Right cardiac atrium (tissue), 5 donors: Measurements from ENCODE around the gene PITX2. TPM values are rescaled to one million over a fixed set of nuclear protein-coding genes. Genes with fewer than 3 reads are reported as not detected.

ENCODE experiments used
- ATAC-seq, 2 donors: fragments of 200-7000 bp; cut with Tn5 transposase; one replicate each; pipeline versions ENCODE4 v1.8.0 to v1.9.1; 2020; ENCODE audit warnings: moderate library complexity in 2 of 2, mild to moderate bottlenecking in 1 of 2
- DNase-seq, 3 donors: peaks; one replicate each; pipeline ENCODE4 v3.0.0-alpha.2; 2020
- H3K27ac ChIP-seq: one replicate; pipeline ENCODE4 v1.5.1; 2013; ENCODE audit warnings: mild to moderate bottlenecking, low read length, control low read depth, moderate library complexity
- H3K27me3 ChIP-seq: one replicate; pipeline ENCODE4 v1.6.1; 2013; ENCODE audit not compliant: control insufficient read depth, insufficient read depth
- H3K4me1 ChIP-seq: one replicate; pipeline ENCODE4 v1.6.1; 2013; ENCODE audit warnings: low read length; ENCODE audit not compliant: control insufficient read depth, insufficient read depth
- H3K4me3 ChIP-seq: one replicate; pipeline ENCODE4 v1.5.1; 2013; ENCODE audit warnings: low read length, control low read depth
- H3K9me3 ChIP-seq: one replicate; pipeline ENCODE4 v1.6.1; 2013; ENCODE audit warnings: low read length; ENCODE audit not compliant: control insufficient read depth
- whole genome bisulfite sequencing: extraction: QIAGEN DNeasy Blood & Tissue Kit; methylation state at CpG from one replicate; pipeline ENCODE4 v1.1.7; 2013; 5-methylcytosine and 5-hydroxymethylcytosine counted together
- intact Hi-C, 4 donors: fragments of 100-400 bp; cut with DNase I; formaldehyde crosslinking; loops; one replicate each; pipeline versions ENCODE4 v1.11.0 to v1.14.0; 2022 to 2023
- polyA plus RNA-seq: library from polyadenylated mRNA; stranded (reverse); fragments of 200-250 nt; gene quantifications from one replicate; pipeline ENCODE4 v1.2.3, GENCODE V29; 2013
- total RNA-seq, 4 donors: library from RNA; stranded (reverse); fragmentation: NEBNext Ultra II Directional; extraction: Animal tissue kit (Norgen Biotek cat#: 25700); gene quantifications; one replicate each; pipeline ENCODE4 v1.2.1, GENCODE V29; 2021
- donor health status: healthy with polysubstance abuse.
- donor health status: DM: no; HTN: yes; CAD: no.
- donor health status: DM: no; HTN: no; CAD: no.
- donor health status: DM: no; HTN: yes; CAD: no; lungs with severe emphysema.
- donor health status: DM: yes; HTN: yes; CAD: no.

Gene PITX2
- total and polyA plus RNA-seq, 5 donors = 0.14 to 0.57 TPM; not detected in 3

- H3K27ac ChIP-seq = no peak overlapping the region
- H3K9me3 ChIP-seq = no peaks in the 10 kb centered on the region
- H3K4me1 ChIP-seq = no peaks in the 10 kb centered on the region
- no peak overlapping the region for H3K4me3 ChIP-seq
- 9% methylated on average over 36 of the region's 36 CpGs for WGBS
- DNase-seq = no peak
- intact Hi-C loops = no loop called here
- H3K27me3 ChIP-seq = peaks cover 8% of the 10 kb centered on the region
- ATAC-seq = no peak
Observed at GRCh38 chr4:110629214-110629754, 6.4 kb upstream of the PITX2 start.

- 9% methylated on average over 26 of the region's 26 CpGs for WGBS
- H3K27me3 ChIP-seq = peaks cover 8% of the 10 kb centered on the region
- no peak overlapping the region for H3K27ac ChIP-seq
- intact Hi-C loops = no loop called here
- DNase-seq (no peak), ATAC-seq (no peak)
- no peak overlapping the region for H3K4me3 ChIP-seq
- H3K9me3 ChIP-seq = no peaks in the 10 kb centered on the region
- no peaks in the 10 kb centered on the region for H3K4me1 ChIP-seq
Observed at GRCh38 chr4:110628663-110629213, 5.9 kb upstream of the PITX2 start.

GRCh38 chr4:110627977-110628662 lies 5.2 kb upstream of the PITX2 start:
- no peak for ATAC-seq

GRCh38 chr4:110626532-110627153 lies 3.8 kb upstream of the PITX2 start:
- ATAC-seq = no peak
- 17% methylated on average over 13 of the region's 13 CpGs for WGBS
- Histone ChIP-seq H3K9me3 (no peaks in the 10 kb centered on the region), H3K27me3 (peaks cover 8% of the 10 kb centered on the region), H3K4me3 (no peak overlapping the region), H3K27ac (no peak overlapping the region), H3K4me1 (peaks cover 7% of the 10 kb centered on the region)
- no peak for DNase-seq
- intact Hi-C loops = no loop called here

More at GRCh38 chr4:110627977-110628662, 5.2 kb upstream of the PITX2 start:
- Histone ChIP-seq H3K4me3 (no peak overlapping the region), H3K4me1 (peaks cover under 1% of the 10 kb centered on the region), H3K27me3 (peaks cover 8% of the 10 kb centered on the region), H3K27ac (no peak overlapping the region), H3K9me3 (no peaks in the 10 kb centered on the region)
- no peak for DNase-seq
- intact Hi-C loops = no loop called here
- 21% methylated on average over 11 of the region's 11 CpGs for WGBS

GRCh38 chr4:110625576-110626257 lies 2.8 kb upstream of the PITX2 start:
- intact Hi-C loops = no loop called here
- no peak overlapping the region for H3K27ac ChIP-seq
- peaks cover 8% of the 10 kb centered on the region for H3K27me3 ChIP-seq
- H3K9me3 ChIP-seq = no peaks in the 10 kb centered on the region
- DNase-seq = no peak
- ATAC-seq = no peak
- no peak overlapping the region for H3K4me3 ChIP-seq
- 18% methylated on average over 9 of the region's 9 CpGs for WGBS
- peaks cover 8% of the 10 kb centered on the region for H3K4me1 ChIP-seq

- Histone ChIP-seq H3K9me3 (no peaks in the 10 kb centered on the region), H3K4me1 (peaks cover 10% of the 10 kb centered on the region), H3K27me3 (peaks cover 8% of the 10 kb centered on the region), H3K27ac (no peak overlapping the region), H3K4me3 (no peak overlapping the region)
- DNase-seq (no peak), ATAC-seq (no peak)
- intact Hi-C loops = no loop called here
- 18% methylated on average over 6 of the region's 6 CpGs for WGBS
Observed at GRCh38 chr4:110624904-110625494, 2.1 kb upstream of the PITX2 start.

- H3K4me3 ChIP-seq = no peak overlapping the region
- 20% methylated on average over 3 of the region's 3 CpGs for WGBS
- no peaks in the 10 kb centered on the region for H3K9me3 ChIP-seq
- H3K27ac ChIP-seq = no peak overlapping the region
- ATAC-seq = no peak
- peaks cover 8% of the 10 kb centered on the region for H3K27me3 ChIP-seq
- DNase-seq = no peak
- intact Hi-C loops = no loop called here
- H3K4me1 ChIP-seq = peaks cover 10% of the 10 kb centered on the region
Observed at GRCh38 chr4:110624398-110624780, 1.5 kb upstream of the PITX2 start.

- no peak overlapping the region for H3K27ac ChIP-seq
- no peak for ATAC-seq
- H3K4me3 ChIP-seq = no peak overlapping the region
Observed at GRCh38 chr4:110623718-110624397, 981 bp upstream of the PITX2 start.

GRCh38 chr4:110621839-110622751 lies 782 bp downstream of the PITX2 start:
- no peaks in the 10 kb centered on the region for H3K9me3 ChIP-seq

More at GRCh38 chr4:110623718-110624397, 981 bp upstream of the PITX2 start:
- H3K27me3 ChIP-seq = peaks cover 8% of the 10 kb centered on the region
- WGBS = 20% methylated on average over 11 of the region's 11 CpGs
- no peaks in the 10 kb centered on the region for H3K9me3 ChIP-seq
- no peak for DNase-seq
- intact Hi-C loops = no loop called here
- peaks cover 10% of the 10 kb centered on the region for H3K4me1 ChIP-seq

More at GRCh38 chr4:110621839-110622751, 782 bp downstream of the PITX2 start:
- WGBS = 3% methylated on average over 73 of the region's 73 CpGs
- peak in 1 of 3 donors; percentile 29 for DNase-seq
- H3K4me3 ChIP-seq = peak overlapping the region; percentile 51
- H3K27ac ChIP-seq = no peak overlapping the region
- intact Hi-C loops = no loop called here
- H3K4me1 ChIP-seq = peaks cover 10% of the 10 kb centered on the region
- H3K27me3 ChIP-seq = peaks cover 6% of the 10 kb centered on the region
- peak in 1 of 2 donors; percentile 16 for ATAC-seq
